ENCODE measurements around the gene SLAMF8.
A peak's percentile ranks its signal among the peaks of the same experiment; 100 is the strongest.

The SLAMF8 gene

GRCh38 chr1:159860456-159860855 is 33.8 kb downstream of the SLAMF8 start:
- no peak overlapping the region for H3K4me3 ChIP-seq (ENCODE audit: low read length in 2 of 2)
- H3K9me3 ChIP-seq (ENCODE audit: control insufficient read depth in 2 of 2, low read length in 2 of 2): no peaks in the 10 kb centered on the region
- H3K36me3 ChIP-seq (ENCODE audit: control insufficient read depth in 2 of 2, insufficient read depth in 2 of 2, low read length in 2 of 2): peaks cover 0 to 3% of the 10 kb centered on the region in 2 donors
- H3K9ac ChIP-seq (ENCODE audit: low read length in 2 of 2): no peak overlapping the region
- no peaks in the 10 kb centered on the region for H3K27me3 ChIP-seq (ENCODE audit: control insufficient read depth in 1 of 2, insufficient read depth in 2 of 2, low read length in 2 of 2)
- H3K4me1 ChIP-seq (ENCODE audit: control insufficient read depth, insufficient read depth, low read length): peaks cover under 1% of the 10 kb centered on the region
- H3K27ac ChIP-seq (ENCODE audit: low read length): no peak overlapping the region

GRCh38 chr1:159861218-159861617 is 34.5 kb downstream of the SLAMF8 start:
- no peak overlapping the region for H3K9ac ChIP-seq (ENCODE audit: low read length in 2 of 2)
- H3K27me3 ChIP-seq (ENCODE audit: control insufficient read depth in 1 of 2, insufficient read depth in 2 of 2, low read length in 2 of 2): no peaks in the 10 kb centered on the region
- H3K36me3 ChIP-seq (ENCODE audit: control insufficient read depth in 2 of 2, insufficient read depth in 2 of 2, low read length in 2 of 2): peaks cover 0 to 3% of the 10 kb centered on the region in 2 donors
- H3K9me3 ChIP-seq (ENCODE audit: control insufficient read depth in 2 of 2, low read length in 2 of 2): no peaks in the 10 kb centered on the region
- H3K27ac ChIP-seq (ENCODE audit: low read length): no peak overlapping the region
- H3K4me1 ChIP-seq (ENCODE audit: control insufficient read depth, insufficient read depth, low read length): no peaks in the 10 kb centered on the region
- no peak overlapping the region for H3K4me3 ChIP-seq (ENCODE audit: low read length in 2 of 2)

- H3K27me3 ChIP-seq (ENCODE audit: control insufficient read depth in 1 of 2, insufficient read depth in 2 of 2, low read length in 2 of 2): no peaks in the 10 kb centered on the region
- H3K9me3 ChIP-seq (ENCODE audit: control insufficient read depth in 2 of 2, low read length in 2 of 2): no peaks in the 10 kb centered on the region
- H3K4me3 ChIP-seq (ENCODE audit: low read length in 2 of 2): no peak overlapping the region
- no peak overlapping the region for H3K27ac ChIP-seq (ENCODE audit: low read length)
- H3K4me1 ChIP-seq (ENCODE audit: control insufficient read depth, insufficient read depth, low read length): peaks cover 2% of the 10 kb centered on the region
- H3K9ac ChIP-seq (ENCODE audit: low read length in 2 of 2): no peak overlapping the region
- H3K36me3 ChIP-seq (ENCODE audit: control insufficient read depth in 2 of 2, insufficient read depth in 2 of 2, low read length in 2 of 2): peaks cover 0 to 3% of the 10 kb centered on the region in 2 donors
Measured at GRCh38 chr1:159862031-159862430, 35.4 kb downstream of the SLAMF8 start.

GRCh38 chr1:159862557-159862956 is 35.9 kb downstream of the SLAMF8 start, which contains the start of gene VSIG8:
VSIG8 (minus strand) TSS chr1:159862657; CDS start chr1:159862521, 136 bp downstream.
- Histone ChIP-seq H3K36me3 (ENCODE audit: control insufficient read depth in 2 of 2, insufficient read depth in 2 of 2, low read length in 2 of 2) (peaks cover 0 to 3% of the 10 kb centered on the region in 2 donors), H3K27me3 (ENCODE audit: control insufficient read depth in 1 of 2, insufficient read depth in 2 of 2, low read length in 2 of 2) (no peaks in the 10 kb centered on the region), H3K4me1 (ENCODE audit: control insufficient read depth, insufficient read depth, low read length) (peaks cover 4% of the 10 kb centered on the region), H3K9me3 (ENCODE audit: control insufficient read depth in 2 of 2, low read length in 2 of 2) (no peaks in the 10 kb centered on the region), H3K27ac (ENCODE audit: low read length) (no peak within 1 kb of the TSS), H3K4me3 (ENCODE audit: low read length in 2 of 2) (no peak within 1 kb of the TSS), H3K9ac (ENCODE audit: low read length in 2 of 2) (no peak within 1 kb of the TSS)

GRCh38 chr1:159864262-159864661 is 37.6 kb downstream of the SLAMF8 start:
- H3K9me3 ChIP-seq (ENCODE audit: control insufficient read depth in 2 of 2, low read length in 2 of 2): no peaks in the 10 kb centered on the region
- no peak overlapping the region for H3K27ac ChIP-seq (ENCODE audit: low read length)
- no peak overlapping the region for H3K4me3 ChIP-seq (ENCODE audit: low read length in 2 of 2)
- H3K4me1 ChIP-seq (ENCODE audit: control insufficient read depth, insufficient read depth, low read length): peaks cover 19% of the 10 kb centered on the region
- no peak overlapping the region for H3K9ac ChIP-seq (ENCODE audit: low read length in 2 of 2)
- H3K36me3 ChIP-seq (ENCODE audit: control insufficient read depth in 2 of 2, insufficient read depth in 2 of 2, low read length in 2 of 2): no peaks in the 10 kb centered on the region
- H3K27me3 ChIP-seq (ENCODE audit: control insufficient read depth in 1 of 2, insufficient read depth in 2 of 2, low read length in 2 of 2): peaks cover 0 to 2% of the 10 kb centered on the region in 2 donors

- Histone ChIP-seq H3K27ac (ENCODE audit: low read length) (no peak overlapping the region), H3K9ac (ENCODE audit: low read length in 2 of 2) (no peak overlapping the region), H3K27me3 (ENCODE audit: control insufficient read depth in 1 of 2, insufficient read depth in 2 of 2, low read length in 2 of 2) (peaks cover 0 to 14% of the 10 kb centered on the region in 2 donors), H3K36me3 (ENCODE audit: control insufficient read depth in 2 of 2, insufficient read depth in 2 of 2, low read length in 2 of 2) (no peaks in the 10 kb centered on the region), H3K9me3 (ENCODE audit: control insufficient read depth in 2 of 2, low read length in 2 of 2) (no peaks in the 10 kb centered on the region), H3K4me1 (ENCODE audit: control insufficient read depth, insufficient read depth, low read length) (peaks cover 19% of the 10 kb centered on the region), H3K4me3 (ENCODE audit: low read length in 2 of 2) (no peak overlapping the region)
Measured at GRCh38 chr1:159866066-159866465, 39.4 kb downstream of the SLAMF8 start.

- no peak overlapping the region for H3K9ac ChIP-seq (ENCODE audit: low read length in 2 of 2)
- H3K27ac ChIP-seq (ENCODE audit: low read length): no peak overlapping the region
- peaks cover 0 to 21% of the 10 kb centered on the region in 2 donors for H3K27me3 ChIP-seq (ENCODE audit: control insufficient read depth in 1 of 2, insufficient read depth in 2 of 2, low read length in 2 of 2)
- H3K9me3 ChIP-seq (ENCODE audit: control insufficient read depth in 2 of 2, low read length in 2 of 2): no peaks in the 10 kb centered on the region
- no peaks in the 10 kb centered on the region for H3K36me3 ChIP-seq (ENCODE audit: control insufficient read depth in 2 of 2, insufficient read depth in 2 of 2, low read length in 2 of 2)
- H3K4me1 ChIP-seq (ENCODE audit: control insufficient read depth, insufficient read depth, low read length): peaks cover 19% of the 10 kb centered on the region
- H3K4me3 ChIP-seq (ENCODE audit: low read length in 2 of 2): peak overlapping the region in 1 of 2 donors; percentile 40
Measured at GRCh38 chr1:159866905-159867663, 40.4 kb downstream of the SLAMF8 start.

GRCh38 chr1:159867664-159868026 is 41.0 kb downstream of the SLAMF8 start:
- Histone ChIP-seq H3K4me1 (ENCODE audit: control insufficient read depth, insufficient read depth, low read length) (peaks cover 19% of the 10 kb centered on the region), H3K9me3 (ENCODE audit: control insufficient read depth in 2 of 2, low read length in 2 of 2) (no peaks in the 10 kb centered on the region), H3K9ac (ENCODE audit: low read length in 2 of 2) (peak overlapping the region in 1 of 2 donors; percentile 36), H3K27ac (ENCODE audit: low read length) (no peak overlapping the region), H3K36me3 (ENCODE audit: control insufficient read depth in 2 of 2, insufficient read depth in 2 of 2, low read length in 2 of 2) (no peaks in the 10 kb centered on the region), H3K27me3 (ENCODE audit: control insufficient read depth in 1 of 2, insufficient read depth in 2 of 2, low read length in 2 of 2) (peaks cover 1 to 25% of the 10 kb centered on the region in 2 donors), H3K4me3 (ENCODE audit: low read length in 2 of 2) (peak overlapping the region in 1 of 2 donors; percentile 40)

GRCh38 chr1:159868766-159869165 is 42.1 kb downstream of the SLAMF8 start:
- H3K9me3 ChIP-seq (ENCODE audit: control insufficient read depth in 2 of 2, low read length in 2 of 2): no peaks in the 10 kb centered on the region
- H3K4me3 ChIP-seq (ENCODE audit: low read length in 2 of 2): no peak overlapping the region
- H3K4me1 ChIP-seq (ENCODE audit: control insufficient read depth, insufficient read depth, low read length): peaks cover 19% of the 10 kb centered on the region
- H3K27ac ChIP-seq (ENCODE audit: low read length): no peak overlapping the region
- H3K36me3 ChIP-seq (ENCODE audit: control insufficient read depth in 2 of 2, insufficient read depth in 2 of 2, low read length in 2 of 2): no peaks in the 10 kb centered on the region
- H3K27me3 ChIP-seq (ENCODE audit: control insufficient read depth in 1 of 2, insufficient read depth in 2 of 2, low read length in 2 of 2): peaks cover 3 to 26% of the 10 kb centered on the region in 2 donors
- H3K9ac ChIP-seq (ENCODE audit: low read length in 2 of 2): no peak overlapping the region

- Histone ChIP-seq H3K9me3 (ENCODE audit: control insufficient read depth in 2 of 2, low read length in 2 of 2) (no peaks in the 10 kb centered on the region), H3K4me3 (ENCODE audit: low read length in 2 of 2) (no peak overlapping the region), H3K36me3 (ENCODE audit: control insufficient read depth in 2 of 2, insufficient read depth in 2 of 2, low read length in 2 of 2) (no peaks in the 10 kb centered on the region), H3K27ac (ENCODE audit: low read length) (no peak overlapping the region), H3K9ac (ENCODE audit: low read length in 2 of 2) (no peak overlapping the region), H3K27me3 (ENCODE audit: control insufficient read depth in 1 of 2, insufficient read depth in 2 of 2, low read length in 2 of 2) (peaks cover 3 to 26% of the 10 kb centered on the region in 2 donors), H3K4me1 (ENCODE audit: control insufficient read depth, insufficient read depth, low read length) (peaks cover 19% of the 10 kb centered on the region)
Measured at GRCh38 chr1:159869173-159869572, 42.5 kb downstream of the SLAMF8 start.

GRCh38 chr1:159869607-159870006 is 42.9 kb downstream of the SLAMF8 start:
- peaks cover 3 to 26% of the 10 kb centered on the region in 2 donors for H3K27me3 ChIP-seq (ENCODE audit: control insufficient read depth in 1 of 2, insufficient read depth in 2 of 2, low read length in 2 of 2)
- H3K27ac ChIP-seq (ENCODE audit: low read length): no peak overlapping the region
- H3K9ac ChIP-seq (ENCODE audit: low read length in 2 of 2): no peak overlapping the region
- no peaks in the 10 kb centered on the region for H3K9me3 ChIP-seq (ENCODE audit: control insufficient read depth in 2 of 2, low read length in 2 of 2)
- no peak overlapping the region for H3K4me3 ChIP-seq (ENCODE audit: low read length in 2 of 2)
- H3K4me1 ChIP-seq (ENCODE audit: control insufficient read depth, insufficient read depth, low read length): peaks cover 19% of the 10 kb centered on the region
- no peaks in the 10 kb centered on the region for H3K36me3 ChIP-seq (ENCODE audit: control insufficient read depth in 2 of 2, insufficient read depth in 2 of 2, low read length in 2 of 2)
